Measurements from ENCODE around the gene UBE3B. TPM values are rescaled to one million over a fixed set of nuclear protein-coding genes. Genes with fewer than 3 reads are reported as not detected.

UBE3B gene
- total and polyA plus RNA-seq, 2 donors (not counting 1 experiment from before 2014, with no cell fraction given): 27.2 to 49.7 TPM

DNA sequence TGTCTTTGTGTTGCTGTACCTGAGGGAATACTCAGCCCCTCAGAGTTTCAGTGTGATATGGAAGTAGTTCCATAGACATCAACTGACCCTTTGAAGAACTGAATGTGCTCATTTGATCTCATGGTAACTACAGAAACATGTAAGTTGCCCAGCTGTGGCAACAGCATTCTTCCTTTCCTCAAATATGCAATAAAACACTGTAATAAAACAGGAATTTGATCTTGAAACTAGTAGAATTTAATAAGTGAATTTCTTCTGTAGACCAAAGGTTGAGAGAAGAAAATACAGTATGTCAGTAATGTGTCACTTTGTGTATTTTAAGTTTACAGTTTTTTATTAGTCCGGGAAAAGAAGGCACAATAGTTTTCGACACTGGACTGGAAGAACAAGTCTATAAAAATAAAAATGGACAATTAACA, 32.2 kb upstream of the UBE3B start:
- Histone ChIP-seq H3K4me1 (ENCODE audit: control insufficient read depth, extremely low read depth, insufficient read depth, low read length) (peaks cover 6% of the 10 kb centered on the region), H3K4me2 (ENCODE audit: extremely low read depth, insufficient read depth, low read length) (no peak overlapping the region), H3K9me3 (ENCODE audit: control insufficient read depth, insufficient read depth, low read depth, low read length) (no peaks in the 10 kb centered on the region), H3K27me3 (ENCODE audit: control insufficient read depth, insufficient read depth, low read length) (no peaks in the 10 kb centered on the region), H3K27ac (ENCODE audit: insufficient read depth, low read length) (no peak overlapping the region), H4K20me1 (ENCODE audit: control insufficient read depth, extremely low read depth, insufficient read depth, low read length) (no peaks in the 10 kb centered on the region), H3K4me3 (replicated peaks in 1 of 4; ENCODE audit: control extremely low read depth in 1 of 4, insufficient read depth in 1 of 4, low read depth in 3 of 4, low read length in 4 of 4) (no peak overlapping the region), H3K9ac (ENCODE audit: insufficient read depth, low read length) (no peak overlapping the region), H2AFZ (ENCODE audit: low read length) (no peak overlapping the region), H3K36me3 (ENCODE audit: control insufficient read depth, insufficient read depth, low read length) (peaks cover 10% of the 10 kb centered on the region), H3K79me2 (ENCODE audit: control insufficient read depth, insufficient read depth, low read length) (peaks cover 21% of the 10 kb centered on the region)
- peak; percentile 47 to 71 for DNase-seq (ENCODE audit: low read depth in 2 of 2)
- no peak for TF ChIP-seq EZH2 (IDR thresholded peaks at IDR 0.05; ENCODE audit: low read length, missing control alignments)
- no peak for TF ChIP-seq CTCF (conservative IDR thresholded peaks at IDR 0.05 in 1 of 2, IDR thresholded peaks at IDR 0.05 in 1 of 2; ENCODE audit: low read depth in 1 of 2, low read length in 2 of 2)

GRCh38 chr12:109446869-109447268, 30.6 kb upstream of the UBE3B start:
- no peak overlapping the region for H3K9ac ChIP-seq (ENCODE audit: insufficient read depth, low read length)
- no peaks in the 10 kb centered on the region for H3K9me3 ChIP-seq (ENCODE audit: control insufficient read depth, insufficient read depth, low read depth, low read length)
- H3K27me3 ChIP-seq (ENCODE audit: control insufficient read depth, insufficient read depth, low read length): no peaks in the 10 kb centered on the region
- H3K4me2 ChIP-seq (ENCODE audit: extremely low read depth, insufficient read depth, low read length): no peak overlapping the region
- TF ChIP-seq CTCF (conservative IDR thresholded peaks at IDR 0.05 in 1 of 2, IDR thresholded peaks at IDR 0.05 in 1 of 2; ENCODE audit: low read depth in 1 of 2, low read length in 2 of 2) (no peak), EZH2 (IDR thresholded peaks at IDR 0.05; ENCODE audit: low read length, missing control alignments) (no peak)
- no peak for DNase-seq (ENCODE audit: low read depth in 2 of 2)
- H3K36me3 ChIP-seq (ENCODE audit: control insufficient read depth, insufficient read depth, low read length): peaks cover 17% of the 10 kb centered on the region
- H2AFZ ChIP-seq (ENCODE audit: low read length): no peak overlapping the region
- H4K20me1 ChIP-seq (ENCODE audit: control insufficient read depth, extremely low read depth, insufficient read depth, low read length): no peaks in the 10 kb centered on the region
- peaks cover 6% of the 10 kb centered on the region for H3K4me1 ChIP-seq (ENCODE audit: control insufficient read depth, extremely low read depth, insufficient read depth, low read length)
- no peak overlapping the region for H3K27ac ChIP-seq (ENCODE audit: insufficient read depth, low read length)
- peaks cover 35% of the 10 kb centered on the region for H3K79me2 ChIP-seq (ENCODE audit: control insufficient read depth, insufficient read depth, low read length)
- no peak overlapping the region for H3K4me3 ChIP-seq (replicated peaks in 1 of 4; ENCODE audit: control extremely low read depth in 1 of 4, insufficient read depth in 1 of 4, low read depth in 3 of 4, low read length in 4 of 4)

DNA sequence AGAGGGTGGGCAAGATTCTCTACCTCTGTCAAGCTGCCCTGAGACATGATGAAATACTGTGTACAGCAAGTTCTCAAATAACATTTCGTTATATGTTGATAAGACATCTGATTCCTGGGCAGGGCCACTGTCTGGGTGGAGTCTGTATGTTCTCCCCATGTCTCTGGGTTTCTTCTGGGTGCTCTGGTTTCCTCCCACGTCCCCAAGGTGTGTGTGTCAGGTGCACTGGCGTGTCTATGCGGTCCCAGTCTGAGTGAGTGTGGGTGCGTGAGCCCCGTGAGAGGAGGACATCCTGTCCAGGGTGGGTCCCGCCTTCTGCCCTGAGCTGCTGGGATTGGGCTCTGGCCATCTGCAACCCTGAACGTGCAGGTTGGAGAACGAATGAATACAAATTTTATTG, 30.0 kb upstream of the UBE3B start:
- Histone ChIP-seq H3K4me2 (ENCODE audit: extremely low read depth, insufficient read depth, low read length) (no peak overlapping the region), H3K36me3 (ENCODE audit: control insufficient read depth, insufficient read depth, low read length) (peaks cover 17% of the 10 kb centered on the region), H3K9ac (ENCODE audit: insufficient read depth, low read length) (no peak overlapping the region), H3K79me2 (ENCODE audit: control insufficient read depth, insufficient read depth, low read length) (peaks cover 38% of the 10 kb centered on the region), H4K20me1 (ENCODE audit: control insufficient read depth, extremely low read depth, insufficient read depth, low read length) (no peaks in the 10 kb centered on the region), H3K9me3 (ENCODE audit: control insufficient read depth, insufficient read depth, low read depth, low read length) (no peaks in the 10 kb centered on the region), H3K27me3 (ENCODE audit: control insufficient read depth, insufficient read depth, low read length) (no peaks in the 10 kb centered on the region), H3K4me1 (ENCODE audit: control insufficient read depth, extremely low read depth, insufficient read depth, low read length) (peaks cover 6% of the 10 kb centered on the region), H3K4me3 (replicated peaks in 1 of 4; ENCODE audit: control extremely low read depth in 1 of 4, insufficient read depth in 1 of 4, low read depth in 3 of 4, low read length in 4 of 4) (no peak overlapping the region), H2AFZ (ENCODE audit: low read length) (no peak overlapping the region), H3K27ac (ENCODE audit: insufficient read depth, low read length) (no peak overlapping the region)
- TF ChIP-seq EZH2 (IDR thresholded peaks at IDR 0.05; ENCODE audit: low read length, missing control alignments) (no peak), CTCF (conservative IDR thresholded peaks at IDR 0.05 in 1 of 2, IDR thresholded peaks at IDR 0.05 in 1 of 2; ENCODE audit: low read depth in 1 of 2, low read length in 2 of 2) (no peak)
- no peak for DNase-seq (ENCODE audit: low read depth in 2 of 2)

Data from fibroblast of lung (primary cell).